H1 (cell line): ENCODE measurements around the gene IFNGR1. TPM values are rescaled to one million over a fixed set of nuclear protein-coding genes. Genes with fewer than 3 reads are reported as not detected.

Source experiments
- CTCF ChIA-PET: fragments of 300-600 bp; sonication (Branson Sonifier 250); formaldehyde crosslinking; loops from one replicate; lab custom pipeline; 2021; ENCODE audit not compliant: partially characterized antibody; lab: Charles Lee
- POLR2A ChIA-PET: fragments of 300-600 bp; sonication (Branson Sonifier 250); formaldehyde crosslinking; loops from one replicate; lab custom pipeline; 2021; ENCODE audit warnings: inconsistent platforms; ENCODE audit not compliant: partially characterized antibody; lab: Charles Lee
- DNase-seq, 2 experiments: peaks; one replicate each; pipeline versions ENCODE4 v3.0.0 to v3.0.0-alpha.2; 2010 to 2022; ENCODE audit warnings: low spot score in 2 of 2, low read depth in 1 of 2, mixed read lengths in 1 of 2
- FAIRE-seq: peaks from 2 replicates; lab custom pipeline; 2011; peaks lifted over from hg19 to GRCh38; lab: Jason Lieb, UNC
- H2AFZ ChIP-seq: 2 replicates; pipeline ENCODE4 v1.8.1; 2012; ENCODE audit warnings: low read length, inconsistent platforms
- H2AK5ac ChIP-seq: 2 replicates; pipeline ENCODE4 v1.6.1; 2013; ENCODE audit warnings: low read depth, low read length
- H2BK120ac ChIP-seq: replicated peaks from 2 replicates; pipeline ENCODE3; 2013; ENCODE audit warnings: low read depth, low read length, inconsistent platforms
- H2BK12ac ChIP-seq: 2 replicates; pipeline ENCODE4 v1.6.1; 2013; ENCODE audit warnings: low read depth, low read length
- H2BK15ac ChIP-seq: 2 replicates; pipeline ENCODE4 v1.6.1; 2013; ENCODE audit warnings: low read length
- H2BK20ac ChIP-seq: 2 replicates; pipeline ENCODE4 v1.6.1; 2013; ENCODE audit warnings: low read length
- H2BK5ac ChIP-seq: 2 replicates; pipeline ENCODE4 v1.6.1; 2013; ENCODE audit warnings: low read depth, low read length
- H3K14ac ChIP-seq: 2 replicates; pipeline ENCODE4 v1.6.1; 2013; ENCODE audit warnings: inconsistent platforms; ENCODE audit not compliant: insufficient read length
- H3K18ac ChIP-seq: 2 replicates; pipeline ENCODE4 v1.6.1; 2013; ENCODE audit warnings: low read length; ENCODE audit errors: extremely low read depth
- H3K23ac ChIP-seq: 2 replicates; pipeline ENCODE4 v1.6.1; 2013; ENCODE audit warnings: inconsistent platforms; ENCODE audit not compliant: insufficient read length
- H3K23me2 ChIP-seq: 2 replicates; pipeline ENCODE4 v1.6.1; 2013; ENCODE audit warnings: low read depth, low read length
- H3K27ac ChIP-seq: 2 replicates; pipeline ENCODE4 v1.6.1; 2011; ENCODE audit warnings: low read depth, low read length, inconsistent platforms
- H3K27me3 ChIP-seq, 4 experiments: replicated peaks in 1 of 4; 1 replicate in 1 of 4; 2 replicates in 3 of 4; pipeline versions ENCODE4 v1.6.1 to v1.8.1; 2011 to 2013; ENCODE audit warnings: low read length in 3 of 4, mild to moderate bottlenecking in 3 of 4, inconsistent platforms in 2 of 4, mixed read lengths in 2 of 4, moderate library complexity in 1 of 4; ENCODE audit not compliant: control insufficient read depth in 3 of 4, insufficient read depth in 3 of 4; ENCODE audit errors: extremely low read depth in 1 of 4
- H3K36me3 ChIP-seq, 4 experiments: 2 replicates each; pipeline versions ENCODE4 v1.6.1 to v1.8.1; 2011 to 2013; ENCODE audit warnings: mild to moderate bottlenecking in 4 of 4, low read length in 3 of 4, moderate library complexity in 2 of 4, control low read depth in 1 of 4, inconsistent platforms in 1 of 4; ENCODE audit not compliant: insufficient read depth in 4 of 4, control insufficient read depth in 2 of 4
- H3K4ac ChIP-seq: replicated peaks from 2 replicates; pipeline ENCODE3; 2013; ENCODE audit warnings: low read length, low read depth, mixed read lengths, inconsistent platforms; ENCODE audit not compliant: insufficient read length
- H3K4me1 ChIP-seq, 4 experiments: replicated peaks in 1 of 4; 1 replicate in 1 of 4; 2 replicates in 3 of 4; pipeline versions ENCODE4 v1.6.1 to v1.8.1; 2011 to 2013; ENCODE audit warnings: low read length in 3 of 4, inconsistent platforms in 2 of 4, mixed read lengths in 1 of 4; ENCODE audit not compliant: insufficient read depth in 4 of 4, control insufficient read depth in 3 of 4
- H3K4me2 ChIP-seq, 2 experiments: 2 replicates each; pipeline versions ENCODE4 v1.6.1 to v1.8.1; 2011 to 2013; ENCODE audit warnings: low read depth in 2 of 2, low read length in 2 of 2, control low read depth in 1 of 2, inconsistent platforms in 1 of 2, mild to moderate bottlenecking in 1 of 2; ENCODE audit not compliant: insufficient read depth in 1 of 2
- H3K4me3 ChIP-seq, 4 experiments: fragments of 200-600, 300-600 bp in 1 of 4; sonication (generic), shearing (Covaris generic), sonication (Bioruptor Twin) in 1 of 4; 2 replicates each; pipeline versions ENCODE4 v1.5.1 to v1.8.1; 2011 to 2016; ENCODE audit warnings: low read length in 4 of 4, low read depth in 3 of 4, control low read depth in 2 of 4, inconsistent platforms in 2 of 4, mild to moderate bottlenecking in 2 of 4, mixed read lengths in 1 of 4, moderate library complexity in 1 of 4; ENCODE audit not compliant: insufficient read depth in 2 of 4; ENCODE audit errors: extremely low read depth in 1 of 4
- H3K56ac ChIP-seq: replicated peaks from 2 replicates; pipeline ENCODE3; 2013; ENCODE audit warnings: low read depth, mild to moderate bottlenecking, mixed read lengths, low read length, inconsistent platforms; ENCODE audit not compliant: insufficient read length
- H3K79me1 ChIP-seq: 2 replicates; pipeline ENCODE4 v1.6.1; 2013; ENCODE audit warnings: low read depth, low read length, control low read depth
- H3K79me2 ChIP-seq, 2 experiments: 2 replicates each; pipeline versions ENCODE4 v1.6.1 to v1.8.1; 2012 to 2013; ENCODE audit warnings: low read length in 2 of 2, mild to moderate bottlenecking in 2 of 2, inconsistent platforms in 1 of 2; ENCODE audit not compliant: insufficient read depth in 2 of 2, control insufficient read depth in 1 of 2
- H3K9ac ChIP-seq, 4 experiments: replicated peaks in 1 of 4; 1 replicate in 1 of 4; 2 replicates in 3 of 4; pipeline versions ENCODE4 v1.6.1 to v1.8.1; 2011 to 2013; ENCODE audit warnings: low read depth in 3 of 4, low read length in 3 of 4, control low read depth in 2 of 4, mild to moderate bottlenecking in 2 of 4, moderate library complexity in 2 of 4, inconsistent platforms in 1 of 4; ENCODE audit errors: extremely low read depth in 1 of 4
- H3K9me3 ChIP-seq, 2 experiments: 2 replicates each; pipeline versions ENCODE4 v1.6.1 to v1.8.1; 2012 to 2013; ENCODE audit warnings: mild to moderate bottlenecking in 2 of 2, moderate library complexity in 2 of 2, control low read depth in 1 of 2, inconsistent platforms in 1 of 2, low read depth in 1 of 2, low read length in 1 of 2, mixed read lengths in 1 of 2; ENCODE audit not compliant: insufficient read depth in 2 of 2
- H4K20me1 ChIP-seq, 2 experiments: replicated peaks in 1 of 2; 2 replicates each; pipeline versions ENCODE3 to v1.8.1; 2011 to 2013; ENCODE audit warnings: inconsistent platforms in 2 of 2, low read length in 2 of 2, mild to moderate bottlenecking in 1 of 2; ENCODE audit not compliant: insufficient read depth in 2 of 2, control insufficient read depth in 1 of 2
- H4K5ac ChIP-seq: 2 replicates; pipeline ENCODE4 v1.6.1; 2013; ENCODE audit warnings: low read length, low read depth, mixed read lengths, inconsistent platforms; ENCODE audit not compliant: insufficient read length
- H4K8ac ChIP-seq: 2 replicates; pipeline ENCODE4 v1.8.0; 2013; ENCODE audit warnings: mild to moderate bottlenecking, moderate library complexity, low read length, inconsistent platforms; ENCODE audit not compliant: insufficient read depth; ENCODE audit errors: extremely low read depth
- H4K91ac ChIP-seq: replicated peaks from 2 replicates; pipeline ENCODE3; 2013; ENCODE audit warnings: low read length, mixed read lengths, inconsistent platforms; ENCODE audit not compliant: insufficient read length
- SAP30 ChIP-seq: fragments of 300-600 bp; sonication (generic); IDR thresholded peaks from 2 replicates; pipeline ENCODE4 v1.7.1; 2012; ENCODE audit warnings: low read length, moderate library complexity, mild to moderate bottlenecking, inconsistent platforms; ENCODE audit not compliant: insufficient read depth, insufficient replicate concordance
- TCF12 ChIP-seq: IDR thresholded peaks from 2 replicates; pipeline ENCODE4 v1.6.1; 2011; ENCODE audit warnings: low read depth, mild to moderate bottlenecking, low read length
- TEAD4 ChIP-seq: IDR thresholded peaks from 2 replicates; pipeline ENCODE4 v1.6.1; 2012; ENCODE audit warnings: low read depth, low read length, inconsistent platforms, mixed read lengths
- WGBS, 2 experiments: shearing (Covaris generic) in 1 of 2; methylation state at CpG; one replicate each; pipeline versions ENCODE4 v1.1.6 to v1.1.7; 2013 to 2015; ENCODE audit warnings: low lambda C conversion rate in 2 of 2, mixed read lengths in 2 of 2, inconsistent platforms in 1 of 2, low coverage in 1 of 2, missing lambda C conversion rate in 1 of 2; ENCODE audit not compliant: insufficient replicate concordance in 2 of 2, insufficient coverage in 1 of 2, insufficient read length in 1 of 2; ENCODE audit errors: extremely low coverage in 1 of 2, missing lambda C conversion rate in 1 of 2; 5-methylcytosine and 5-hydroxymethylcytosine counted together
- polyA plus RNA-seq, 7 experiments: library from polyadenylated mRNA; depleted of rRNA in 3 of 7; stranded (reverse) in 5 of 7; unstranded in 2 of 7; fragments of >200 nt in 5 of 7; fragments of 200-250 nt in 2 of 7; gene quantifications; 1 replicate in 5 of 7; 2 replicates in 1 of 7; 4 replicates in 1 of 7; pipeline versions ENCODE4 v1.2.1 to v1.2.3, GENCODE V29; 2011 to 2013; ENCODE audit warnings: missing spikeins in 2 of 7, mixed read lengths in 2 of 7
- total RNA-seq: library from RNA; stranded (reverse); fragmentation: NEBNext Ultra II Directional; extraction: Animal tissue kit (Norgen Biotek cat#: 25700); gene quantifications from 2 replicates; pipeline ENCODE4 v1.2.1, GENCODE V29; 2021
- TF ChIP-seq, protein P1 (sequence below), 3 experiments: IDR thresholded peaks; 1 replicate in 2 of 3; 2 replicates in 1 of 3; pipeline versions ENCODE4 v1.5.1 to v1.6.1; 2011; ENCODE audit warnings: low read length in 3 of 3, mild to moderate bottlenecking in 3 of 3, inconsistent platforms in 2 of 3, low read depth in 1 of 3, moderate library complexity in 1 of 3; ENCODE audit not compliant: insufficient read depth in 1 of 3; ENCODE audit errors: control extremely low read depth in 1 of 3

IFNGR1 gene
- total and polyA plus RNA-seq, 2 of the 8 experiments (the other 6 are each of a cell fraction or from before 2014, with no cell fraction given): 9.7 to 20.9 TPM

GRCh38 chr6:137203256-137203655 is 15.9 kb downstream of the IFNGR1 start:
- Histone ChIP-seq H3K56ac (no peak overlapping the region), H2BK120ac (no peak overlapping the region), H3K4me1 (no peaks in the 10 kb centered on the region), H3K27me3 (no peaks in the 10 kb centered on the region), H2BK5ac (no peak overlapping the region), H3K4me3 (no peak overlapping the region), H3K4ac (no peak overlapping the region), H3K9ac (no peak overlapping the region), H4K8ac (no peak overlapping the region), H4K5ac (no peak overlapping the region), H2AK5ac (no peak overlapping the region), H4K20me1 (no peaks in the 10 kb centered on the region), H3K23ac (no peak overlapping the region), H2BK15ac (no peak overlapping the region), H3K23me2 (no peaks in the 10 kb centered on the region; the same call in 1 of the 2 replicates), H3K79me2 (peaks cover 0 to 2% of the 10 kb centered on the region in 2 experiments; a peak in 1 of 4 replicates), H3K18ac (no peak overlapping the region), H3K27ac (no peak overlapping the region), H2BK20ac (no peak overlapping the region), H3K4me2 (no peak overlapping the region), H2BK12ac (no peak overlapping the region), H2AFZ (no peak overlapping the region), H3K79me1 (no peaks in the 10 kb centered on the region), H3K14ac (no peak overlapping the region), H3K36me3 (peaks cover 7 to 68% (median 33%) of the 10 kb centered on the region in 4 experiments; a peak in 7 of 8 replicates), H3K9me3 (peaks cover 1 to 2% of the 10 kb centered on the region in 2 experiments; a peak in 1 of 4 replicates), H4K91ac (no peak overlapping the region)
- FAIRE-seq (no peak), DNase-seq (no peak)
- 98% methylated on average over 2 of the region's 2 CpGs; no CpG with 5 or more reads in 1 of the 2 experiments for WGBS, 2 experiments
- CTCF ChIA-PET: interaction anchor here (0.7 kb wide), 1 partner anchor 19 kb away, joined by 3 read pairs; no protein-coding TSS in a partner anchor
- POLR2A ChIA-PET: no interaction called here
- TF ChIP-seq TCF12 (no peak), SAP30 (no peak), TEAD4 (no peak)
- TF ChIP-seq, protein P1, sequence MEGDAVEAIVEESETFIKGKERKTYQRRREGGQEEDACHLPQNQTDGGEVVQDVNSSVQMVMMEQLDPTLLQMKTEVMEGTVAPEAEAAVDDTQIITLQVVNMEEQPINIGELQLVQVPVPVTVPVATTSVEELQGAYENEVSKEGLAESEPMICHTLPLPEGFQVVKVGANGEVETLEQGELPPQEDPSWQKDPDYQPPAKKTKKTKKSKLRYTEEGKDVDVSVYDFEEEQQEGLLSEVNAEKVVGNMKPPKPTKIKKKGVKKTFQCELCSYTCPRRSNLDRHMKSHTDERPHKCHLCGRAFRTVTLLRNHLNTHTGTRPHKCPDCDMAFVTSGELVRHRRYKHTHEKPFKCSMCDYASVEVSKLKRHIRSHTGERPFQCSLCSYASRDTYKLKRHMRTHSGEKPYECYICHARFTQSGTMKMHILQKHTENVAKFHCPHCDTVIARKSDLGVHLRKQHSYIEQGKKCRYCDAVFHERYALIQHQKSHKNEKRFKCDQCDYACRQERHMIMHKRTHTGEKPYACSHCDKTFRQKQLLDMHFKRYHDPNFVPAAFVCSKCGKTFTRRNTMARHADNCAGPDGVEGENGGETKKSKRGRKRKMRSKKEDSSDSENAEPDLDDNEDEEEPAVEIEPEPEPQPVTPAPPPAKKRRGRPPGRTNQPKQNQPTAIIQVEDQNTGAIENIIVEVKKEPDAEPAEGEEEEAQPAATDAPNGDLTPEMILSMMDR (IDR thresholded peaks at IDR 0.05; ENCODE audit: control extremely low read depth in 1 of 3, insufficient read depth in 1 of 3, low read depth in 1 of 3, low read length in 3 of 3): no peak
